Natural killer cell treated with Interleukin-12 subunit alpha and Interleukin-12 subunit beta and Interleukin-15 and Interleukin-18, amount 100 ng/mL, for 72 hours (primary cell): ENCODE results near the gene ATF1. TPM values are rescaled to one million over a fixed set of nuclear protein-coding genes. Genes with fewer than 3 reads are reported as not detected.

Experiments
- total RNA-seq, 2 donors: library from RNA; stranded (reverse); gene quantifications; one replicate each; pipeline ENCODE4 v1.2.3, GENCODE V29; 2022

The ATF1 gene
- total RNA-seq, 2 donors from 2014 or later, result 35.4 to 37.3 TPM

Other genes starting within 250 kb of the ATF1 start
- gene TMPRSS12, start 78.8 kb downstream of the ATF1 start, total RNA-seq, result not detected
- gene HIGD1C, start 188.4 kb downstream of the ATF1 start, total RNA-seq, result not detected